G401 (cell line): Measurements from ENCODE around the gene MTCL1. TPM values are rescaled to one million over a fixed set of nuclear protein-coding genes. Genes with fewer than 3 reads are reported as not detected.

ENCODE experiments used
- DNase-seq: peaks from one replicate; pipeline ENCODE4 v3.0.0-alpha.2; 2015; ENCODE audit warnings: low spot score
- in situ Hi-C: cut with HindIII; loops from 2 replicates; pipeline ENCODE4 v1.10.0; 2016; ENCODE audit warnings: low sequenced_read_pairs, mixed read lengths
- total RNA-seq: library from RNA; depleted of rRNA; stranded (reverse); fragments of >200 nt; shearing (Covaris generic); gene quantifications from 2 replicates; pipeline ENCODE4 v1.2.3, GENCODE V29; 2014

The MTCL1 gene
- total RNA-seq, 1 experiment from 2014 or later, result 2.2 TPM

- in situ Hi-C loops, result no loop called here
Observed at GRCh38 chr18:8799596-8800441, 94.5 kb downstream of the MTCL1 start.

GRCh38 chr18:8800445-8800844, 95.1 kb downstream of the MTCL1 start:
- DNase-seq, result peak; percentile 61
- in situ Hi-C loops, result no loop called here

More at GRCh38 chr18:8799596-8800441, 94.5 kb downstream of the MTCL1 start:
- peak; percentile 64 for DNase-seq

- peak; percentile 22 for DNase-seq
Observed at GRCh38 chr18:8800876-8801262, 95.5 kb downstream of the MTCL1 start.

GRCh38 chr18:8801263-8801901, 96.0 kb downstream of the MTCL1 start:
- DNase-seq, result no peak
- in situ Hi-C loops, result no loop called here

More at GRCh38 chr18:8800876-8801262, 95.5 kb downstream of the MTCL1 start:
- in situ Hi-C loops, result no loop called here

- no peak for DNase-seq
Observed at GRCh38 chr18:8802017-8802672, 96.8 kb downstream of the MTCL1 start.

GRCh38 chr18:8803063-8803795, 97.9 kb downstream of the MTCL1 start:
- DNase-seq, result peak; percentile 81
- in situ Hi-C loops, result no loop called here

More at GRCh38 chr18:8802017-8802672, 96.8 kb downstream of the MTCL1 start:
- in situ Hi-C loops, result no loop called here

- DNase-seq, result no peak
- in situ Hi-C loops, result no loop called here
Observed at GRCh38 chr18:8803957-8804356, 98.6 kb downstream of the MTCL1 start.

- in situ Hi-C loops, result no loop called here
- no peak for DNase-seq
Observed at GRCh38 chr18:8805552-8805951, 100.2 kb downstream of the MTCL1 start.

GRCh38 chr18:8806100-8806797, 100.9 kb downstream of the MTCL1 start:
- in situ Hi-C loops, result no loop called here
- no peak for DNase-seq

GRCh38 chr18:8806798-8807487, 101.6 kb downstream of the MTCL1 start:
- in situ Hi-C loops, result no loop called here
- DNase-seq, result no peak

- no peak for DNase-seq
Observed at GRCh38 chr18:8807488-8807805, 102.1 kb downstream of the MTCL1 start.

GRCh38 chr18:8808001-8808400, 102.6 kb downstream of the MTCL1 start:
- in situ Hi-C loops, result no loop called here
- DNase-seq, result peak; percentile 95

More at GRCh38 chr18:8807488-8807805, 102.1 kb downstream of the MTCL1 start:
- in situ Hi-C loops, result no loop called here

- peak; percentile 81 for DNase-seq
- in situ Hi-C loops, result no loop called here
Observed at GRCh38 chr18:8809514-8809913, 104.2 kb downstream of the MTCL1 start.

- in situ Hi-C loops, result no loop called here
- DNase-seq, result no peak
Observed at GRCh38 chr18:8810157-8810556, 104.8 kb downstream of the MTCL1 start.

GRCh38 chr18:8811115-8811514, 105.8 kb downstream of the MTCL1 start:
- in situ Hi-C loops, result no loop called here
- DNase-seq, result peak; percentile 59

GRCh38 chr18:8812631-8813030, 107.3 kb downstream of the MTCL1 start:
- in situ Hi-C loops, result no loop called here
- no peak for DNase-seq

GRCh38 chr18:8813611-8814010, 108.3 kb downstream of the MTCL1 start:
- no peak for DNase-seq
- in situ Hi-C loops, result no loop called here

- DNase-seq, result no peak
- in situ Hi-C loops, result no loop called here
Observed at GRCh38 chr18:8814206-8814605, 108.8 kb downstream of the MTCL1 start.
